K562 (cell line): ENCODE data around the gene STUB1. TPM values are rescaled to one million over a fixed set of nuclear protein-coding genes. Genes with fewer than 3 reads are reported as not detected.

Source experiments
- ATAC-seq: fragments of 200-7000 bp; cut with Tn5 transposase; 3 replicates; pipeline ENCODE4 v1.9.1; 2020; ENCODE audit warnings: moderate library complexity
- BruUV-seq: library from RNA; stranded (reverse); fragments of 400-500 nt; replicated peaks from 2 replicates; lab custom pipeline; 2021; lab: Mats Ljungman, UMichigan
- CTCF ChIA-PET: fragments of 300-600 bp; formaldehyde crosslinking; extraction: SDS; loops from one replicate; lab custom pipeline; 2021; ENCODE audit warnings: low intra/inter-chr PET ratio; lab: Yijun Ruan, JAX
- POLR2A ChIA-PET: fragments of 300-600, 350-650 bp; sonication (Branson Sonifier 250); formaldehyde crosslinking; extraction: SDS; loops from one replicate; lab custom pipeline; 2021; ENCODE audit warnings: antibody characterized with exemption, inconsistent platforms; lab: Yijun Ruan, JAX
- DNase-seq, 4 experiments: peaks; one replicate each; pipeline versions ENCODE4 v3.0.0 to v3.0.0-alpha.2; 2011 to 2018; ENCODE audit warnings: low spot score in 3 of 4, mixed read lengths in 3 of 4; ENCODE audit errors: extremely low read depth in 1 of 4
- FAIRE-seq: peaks from 2 replicates; lab custom pipeline; 2011; peaks lifted over from hg19 to GRCh38; lab: Jason Lieb, UNC
- H2AFZ ChIP-seq: 2 replicates; pipeline ENCODE4 v1.6.0; 2011; ENCODE audit warnings: low read depth, low read length, control low read depth, inconsistent platforms
- H3K27ac ChIP-seq: fragments of 200-600 bp; 3 replicates; pipeline ENCODE4 v1.8.0; 2011; ENCODE audit warnings: low read depth, mild to moderate bottlenecking, control low read depth, inconsistent platforms, low read length, moderate library complexity, mixed read lengths; ENCODE audit errors: extremely low read depth
- H3K27me3 ChIP-seq, 2 experiments: fragments of 300-600 bp in 1 of 2; 2 replicates in 1 of 2; 3 replicates in 1 of 2; pipeline versions ENCODE4 v1.6.0 to v1.8.0; 2011; ENCODE audit warnings: inconsistent platforms in 2 of 2, low read length in 2 of 2, mild to moderate bottlenecking in 1 of 2, mixed read lengths in 1 of 2, moderate library complexity in 1 of 2; ENCODE audit not compliant: control insufficient read depth in 2 of 2, insufficient read depth in 2 of 2
- H3K36me3 ChIP-seq: fragments of 300-600 bp; 3 replicates; pipeline ENCODE4 v1.8.0; 2011; ENCODE audit warnings: mild to moderate bottlenecking, low read length, inconsistent platforms; ENCODE audit not compliant: control insufficient read depth, insufficient read depth
- H3K4me1 ChIP-seq, 2 experiments: fragments of 200-600 bp in 1 of 2; replicated peaks in 1 of 2; 2 replicates in 1 of 2; 3 replicates in 1 of 2; pipeline versions ENCODE4 v1.5.1 to v1.8.0; 2011; ENCODE audit warnings: inconsistent platforms in 2 of 2, low read length in 2 of 2, mild to moderate bottlenecking in 1 of 2, mixed read lengths in 1 of 2, moderate library complexity in 1 of 2; ENCODE audit not compliant: control insufficient read depth in 2 of 2, insufficient read depth in 2 of 2
- H3K4me2 ChIP-seq: 2 replicates; pipeline ENCODE4 v1.6.1; 2011; ENCODE audit warnings: low read length, control low read depth, inconsistent platforms, mixed read lengths; ENCODE audit not compliant: insufficient read depth
- H3K4me3 ChIP-seq: fragments of 200-600 bp; sonication (generic), shearing (Covaris generic); 2 replicates; pipeline ENCODE4 v1.5.1; 2016; ENCODE audit warnings: control low read depth, inconsistent platforms
- H3K79me2 ChIP-seq: fragments of 200-600 bp; 3 replicates; pipeline ENCODE4 v1.8.0; 2011; ENCODE audit warnings: low read length, inconsistent platforms; ENCODE audit not compliant: control insufficient read depth, insufficient read depth
- H3K9ac ChIP-seq, 2 experiments: 2 replicates each; pipeline versions ENCODE4 v1.6.0 to v1.6.1; 2011; ENCODE audit warnings: low read depth in 2 of 2, low read length in 2 of 2, control low read depth in 1 of 2, inconsistent platforms in 1 of 2, mild to moderate bottlenecking in 1 of 2, mixed read lengths in 1 of 2; ENCODE audit not compliant: insufficient read depth in 1 of 2
- H3K9me1 ChIP-seq: one replicate; pipeline ENCODE4 v1.6.0; 2011; ENCODE audit warnings: inconsistent platforms, mild to moderate bottlenecking, low read length, moderate library complexity; ENCODE audit not compliant: control insufficient read depth, insufficient read depth
- H3K9me3 ChIP-seq: replicated peaks from 2 replicates; pipeline ENCODE4 v1.5.1; 2011; ENCODE audit warnings: low read depth, low read length, inconsistent platforms; ENCODE audit not compliant: control insufficient read depth, insufficient read depth
- H4K20me1 ChIP-seq: replicated peaks from 2 replicates; pipeline ENCODE4 v1.6.1; 2011; ENCODE audit warnings: low read length, inconsistent platforms, mixed read lengths; ENCODE audit not compliant: control insufficient read depth, insufficient read depth
- CBFB ChIP-seq: sonication (generic); formaldehyde crosslinking; IDR thresholded peaks from 2 replicates; pipeline ENCODE4 v1.4.0; 2020; ENCODE audit warnings: mild to moderate bottlenecking, missing genetic modification reagents
- CHD4 ChIP-seq: fragments of 200-600 bp; sonication (generic); IDR thresholded peaks from 3 replicates; pipeline ENCODE4 v1.6.1; 2012; ENCODE audit warnings: low read depth, mild to moderate bottlenecking, mixed read lengths, low read length, inconsistent platforms; ENCODE audit not compliant: insufficient read depth, insufficient replicate concordance, poor library complexity, severe bottlenecking
- FOXP1 ChIP-seq: sonication (generic); formaldehyde crosslinking; IDR thresholded peaks from 2 replicates; pipeline ENCODE4 v1.8.0; 2022; ENCODE audit warnings: mild to moderate bottlenecking, missing genetic modification reagents
- HDAC1 ChIP-seq, 2 experiments: fragments of 450-650 bp; IDR thresholded peaks; 2 replicates each; pipeline ENCODE4 v1.6.1; 2016 to 2017; ENCODE audit warnings: inconsistent platforms in 1 of 2, mild to moderate bottlenecking in 1 of 2, moderate library complexity in 1 of 2
- MYC ChIP-seq, 2 experiments: fragments of 250-450 bp in 1 of 2; sonication (Bioruptor Pico) in 1 of 2; IDR thresholded peaks; 2 replicates each; pipeline versions ENCODE4 v1.5.1 to v1.6.1; 2012 to 2021; ENCODE audit warnings: low read depth in 2 of 2, borderline replicate concordance in 1 of 2, improper control_type of control experiment in 1 of 2, low read length in 1 of 2, mild to moderate bottlenecking in 1 of 2, moderate library complexity in 1 of 2
- POLR2A ChIP-seq: fragments of 450-650 bp; conservative IDR thresholded peaks from 2 replicates; pipeline ENCODE4 v1.6.1; 2016
- SIX5 ChIP-seq, 2 experiments: IDR thresholded peaks; 2 replicates each; pipeline ENCODE4 v1.6.1; 2011; ENCODE audit warnings: low read length in 2 of 2, borderline replicate concordance in 1 of 2, low read depth in 1 of 2, mild to moderate bottlenecking in 1 of 2, moderate library complexity in 1 of 2; ENCODE audit not compliant: insufficient read depth in 1 of 2
- TFAP4 ChIP-seq: sonication (generic); formaldehyde crosslinking; IDR thresholded peaks from 2 replicates; pipeline ENCODE4 v1.8.0; 2022; ENCODE audit warnings: missing genetic modification reagents, mild to moderate bottlenecking, moderate library complexity, borderline replicate concordance
- THRAP3 ChIP-seq: fragments of 450-650 bp; IDR thresholded peaks from 2 replicates; pipeline ENCODE4 v1.6.1; 2016; ENCODE audit warnings: mild to moderate bottlenecking, inconsistent platforms, borderline replicate concordance
- ZNF395 ChIP-seq: fragments of 200-800 bp; sonication (Bioruptor generic); IDR thresholded peaks from 2 replicates; pipeline ENCODE4 v1.6.1; 2017; ENCODE audit warnings: missing genetic modification characterization, missing compliant biosample characterization
- WGBS: fragments of 100-300 bp; shearing (Covaris generic); methylation state at CpG from one replicate; pipeline ENCODE4 v1.1.6; 2016; ENCODE audit warnings: low coverage, mixed read lengths; ENCODE audit not compliant: insufficient coverage; ENCODE audit errors: missing lambda C conversion rate; 5-methylcytosine and 5-hydroxymethylcytosine counted together
- in situ Hi-C: fragments of 300-500 bp; cut with MboI; formaldehyde crosslinking; loops from 4 replicates; pipeline ENCODE4 v1.15.0; 2018; ENCODE audit warnings: inconsistent platforms, mixed read lengths
- intact Hi-C: fragments of 100-400 bp; cut with micrococcal nuclease; formaldehyde crosslinking; loops from 2 replicates; pipeline ENCODE4 v1.14.2; 2022
- polyA plus RNA-seq, 8 experiments: library from polyadenylated mRNA; depleted of rRNA in 4 of 8; stranded (reverse) in 5 of 8; unstranded in 3 of 8; fragments of >200 nt; fragmentation: Nextera tagmentation in 2 of 8; fragmentation: Illumina TruSeq in 1 of 8; extraction: Ambion mirVana in 2 of 8; extraction: Trizol in 1 of 8; gene quantifications; 2 replicates each; pipeline versions ENCODE4 v1.2.1 to v1.2.3, GENCODE V29; 2011 to 2014; ENCODE audit warnings: inconsistent platforms in 1 of 8, missing spikeins in 1 of 8
- total RNA-seq, 7 experiments: library from RNA; depleted of rRNA in 6 of 7; stranded (reverse); fragments of >200 nt in 6 of 7; fragmentation: Illumina TruSeq in 2 of 7; extraction: Trizol in 2 of 7; gene quantifications; 2 replicates each; pipeline versions ENCODE4 v1.2.1 to v1.2.3, GENCODE V29; 2011 to 2021; ENCODE audit warnings: low replicate concordance in 1 of 7
- TF ChIP-seq, protein P1 (sequence below): sonication (generic); formaldehyde crosslinking; IDR thresholded peaks from 2 replicates; pipeline ENCODE4 v1.9.0; 2022; ENCODE audit warnings: mild to moderate bottlenecking, missing genetic modification reagents
- TF ChIP-seq, protein P2 (sequence below): fragments of 450-650 bp; formaldehyde crosslinking; IDR thresholded peaks from 2 replicates; pipeline ENCODE4 v1.4.0; 2020; ENCODE audit warnings: mild to moderate bottlenecking, moderate library complexity
- TF ChIP-seq, protein P3 (sequence below): sonication (generic); formaldehyde crosslinking; IDR thresholded peaks from 2 replicates; pipeline ENCODE4 v1.5.0; 2020; ENCODE audit warnings: missing genetic modification reagents

STUB1 gene
- total and polyA plus RNA-seq, 9 of the 15 experiments (the other 6 are each of a cell fraction or from before 2014, with no cell fraction given): 10.6 to 251 (median 152) TPM

DNA sequence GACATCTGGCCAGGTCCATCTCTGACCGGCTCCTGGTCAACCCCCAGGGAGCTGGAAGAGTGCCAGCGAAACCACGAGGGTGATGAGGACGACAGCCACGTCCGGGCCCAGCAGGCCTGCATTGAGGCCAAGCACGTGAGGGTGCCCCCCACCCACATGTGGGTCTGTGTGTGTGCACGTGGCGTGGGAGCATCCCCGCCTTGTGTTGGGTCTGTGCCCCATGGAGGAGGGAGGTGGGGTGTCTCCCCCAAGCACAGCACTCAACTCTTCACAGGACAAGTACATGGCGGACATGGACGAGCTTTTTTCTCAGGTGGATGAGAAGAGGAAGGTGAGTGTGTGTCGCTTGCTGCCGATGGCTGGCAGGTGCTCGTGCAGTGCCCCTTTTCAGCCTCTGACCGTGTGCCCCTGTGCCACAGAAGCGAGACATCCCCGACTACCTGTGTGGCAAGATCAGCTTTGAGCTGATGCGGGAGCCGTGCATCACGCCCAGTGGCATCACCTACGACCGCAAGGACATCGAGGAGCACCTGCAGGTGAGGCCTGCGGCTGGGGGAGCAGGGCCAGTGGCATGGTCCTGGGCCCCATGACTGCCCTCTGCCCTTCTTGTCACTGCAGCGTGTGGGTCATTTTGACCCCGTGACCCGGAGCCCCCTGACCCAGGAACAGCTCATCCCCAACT is 1.7 kb downstream of the STUB1 start:
- Histone ChIP-seq H3K4me1 (peaks cover 33 to 98% of the 10 kb centered on the region in 2 experiments), H3K27me3 (no peaks in the 10 kb centered on the region), H3K27ac (peak overlapping the region; percentile 89), H3K9ac (peak overlapping the region; percentile 83 to 98), H3K36me3 (peaks cover 55% of the 10 kb centered on the region), H2AFZ (no peak overlapping the region), H3K9me1 (peaks cover 11% of the 10 kb centered on the region), H3K4me3 (peak overlapping the region; percentile 98), H3K4me2 (peak overlapping the region; percentile 75), H3K79me2 (peaks cover 41% of the 10 kb centered on the region), H4K20me1 (peaks cover 21% of the 10 kb centered on the region), H3K9me3 (no peaks in the 10 kb centered on the region)
- POLR2A ChIA-PET: interaction anchor here (0.7 to 1.8 kb wide), 11 partner anchors 8 to 636 kb away, joined by 3 to 10 read pairs (median 4); partner anchors contain the start of genes CAPN15, METTL26, WDR24 and WFIKKN1
- WGBS: 61% methylated on average over 26 of the region's 28 CpGs
- in situ Hi-C loops (no loop called here), intact Hi-C loops (loop anchor here (5.0 kb wide), 1 partner anchor 285 kb away; the partner anchor contains the start of gene NME4)
- ATAC-seq (peak; percentile 11), DNase-seq (peak in 3 of 4 experiments; percentile 29 to 89 (median 62)), FAIRE-seq (peak; percentile 82)
- no TSS peak for BruUV-seq
- CTCF ChIA-PET: interaction anchor here (0.6 kb wide), 1 partner anchor 13 kb away, joined by 3 read pairs; no protein-coding TSS in a partner anchor
- TF ChIP-seq CHD4: no peak
- peak; percentile 45; the same call in 1 of the 2 replicates for TF ChIP-seq CBFB (CRISPR knock-in tag)
- TF ChIP-seq POLR2A: peak; percentile 19; the same call in 1 of the 2 replicates
- no peak; the same call in 1 of the 2 replicates for TF ChIP-seq THRAP3
- TF ChIP-seq, protein P1, sequence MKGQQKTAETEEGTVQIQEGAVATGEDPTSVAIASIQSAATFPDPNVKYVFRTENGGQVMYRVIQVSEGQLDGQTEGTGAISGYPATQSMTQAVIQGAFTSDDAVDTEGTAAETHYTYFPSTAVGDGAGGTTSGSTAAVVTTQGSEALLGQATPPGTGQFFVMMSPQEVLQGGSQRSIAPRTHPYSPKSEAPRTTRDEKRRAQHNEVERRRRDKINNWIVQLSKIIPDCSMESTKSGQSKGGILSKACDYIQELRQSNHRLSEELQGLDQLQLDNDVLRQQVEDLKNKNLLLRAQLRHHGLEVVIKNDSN (CRISPR knock-in tag): peak; percentile 72
- peak; percentile 76; the same call in 1 of the 2 replicates for TF ChIP-seq ZNF395 (CRISPR knock-in tag)
- TF ChIP-seq TFAP4 (CRISPR knock-in tag): peak; percentile 72; the same call in 1 of the 2 replicates
- no peak for TF ChIP-seq SIX5 (IDR thresholded peaks at IDR 0.05; ENCODE audit: borderline replicate concordance in 1 of 2, insufficient read depth in 1 of 2, low read depth in 1 of 2, low read length in 2 of 2)
- TF ChIP-seq, protein P2, sequence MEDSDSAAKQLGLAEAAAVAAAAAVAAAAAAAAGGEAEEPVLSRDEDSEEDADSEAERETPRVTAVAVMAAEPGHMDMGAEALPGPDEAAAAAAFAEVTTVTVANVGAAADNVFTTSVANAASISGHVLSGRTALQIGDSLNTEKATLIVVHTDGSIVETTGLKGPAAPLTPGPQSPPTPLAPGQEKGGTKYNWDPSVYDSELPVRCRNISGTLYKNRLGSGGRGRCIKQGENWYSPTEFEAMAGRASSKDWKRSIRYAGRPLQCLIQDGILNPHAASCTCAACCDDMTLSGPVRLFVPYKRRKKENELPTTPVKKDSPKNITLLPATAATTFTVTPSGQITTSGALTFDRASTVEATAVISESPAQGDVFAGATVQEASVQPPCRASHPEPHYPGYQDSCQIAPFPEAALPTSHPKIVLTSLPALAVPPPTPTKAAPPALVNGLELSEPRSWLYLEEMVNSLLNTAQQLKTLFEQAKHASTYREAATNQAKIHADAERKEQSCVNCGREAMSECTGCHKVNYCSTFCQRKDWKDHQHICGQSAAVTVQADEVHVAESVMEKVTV (CRISPR knock-in tag): no peak
- TF ChIP-seq FOXP1 (CRISPR knock-in tag): peak; percentile 42
- peak; percentile 90 for TF ChIP-seq MYC (IDR thresholded peaks at IDR 0.05; ENCODE audit: low read depth, low read length)
- TF ChIP-seq MYC (CRISPR knock-in tag; IDR thresholded peaks at IDR 0.05; ENCODE audit: borderline replicate concordance, low read depth): no peak
- TF ChIP-seq, protein P3, sequence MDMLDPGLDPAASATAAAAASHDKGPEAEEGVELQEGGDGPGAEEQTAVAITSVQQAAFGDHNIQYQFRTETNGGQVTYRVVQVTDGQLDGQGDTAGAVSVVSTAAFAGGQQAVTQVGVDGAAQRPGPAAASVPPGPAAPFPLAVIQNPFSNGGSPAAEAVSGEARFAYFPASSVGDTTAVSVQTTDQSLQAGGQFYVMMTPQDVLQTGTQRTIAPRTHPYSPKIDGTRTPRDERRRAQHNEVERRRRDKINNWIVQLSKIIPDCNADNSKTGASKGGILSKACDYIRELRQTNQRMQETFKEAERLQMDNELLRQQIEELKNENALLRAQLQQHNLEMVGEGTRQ (CRISPR knock-in tag): peak; percentile 61
- TF ChIP-seq HDAC1 (IDR thresholded peaks at IDR 0.05): peak in 1 of 2 experiments; percentile 80; a peak in 2 of 4 replicates
